ENCODE measurements around the gene RNF144A.

- no peak for TF ChIP-seq POLR2A (IDR thresholded peaks at IDR 0.05)
- no peak for TF ChIP-seq CTCF (IDR thresholded peaks at IDR 0.05)
These were observed 101.6 kb downstream of the RNF144A start for GRCh38 chr2:7018767-7019166.

All from Peyer's patch (tissue), 4 donors.